Activated CD8-positive, alpha-beta memory T cell treated with anti-CD3 and anti-CD28 coated beads, Interleukin-2, amount 50 U/mL, for 24 hours (primary cell): ENCODE measurements around the gene DDX3Y.

Experiments used
- DNase-seq: peaks from one replicate; pipeline ENCODE4 v3.0.0-alpha.2; 2020; ENCODE audit errors: extremely low read depth

Gene DDX3Y

DNA sequence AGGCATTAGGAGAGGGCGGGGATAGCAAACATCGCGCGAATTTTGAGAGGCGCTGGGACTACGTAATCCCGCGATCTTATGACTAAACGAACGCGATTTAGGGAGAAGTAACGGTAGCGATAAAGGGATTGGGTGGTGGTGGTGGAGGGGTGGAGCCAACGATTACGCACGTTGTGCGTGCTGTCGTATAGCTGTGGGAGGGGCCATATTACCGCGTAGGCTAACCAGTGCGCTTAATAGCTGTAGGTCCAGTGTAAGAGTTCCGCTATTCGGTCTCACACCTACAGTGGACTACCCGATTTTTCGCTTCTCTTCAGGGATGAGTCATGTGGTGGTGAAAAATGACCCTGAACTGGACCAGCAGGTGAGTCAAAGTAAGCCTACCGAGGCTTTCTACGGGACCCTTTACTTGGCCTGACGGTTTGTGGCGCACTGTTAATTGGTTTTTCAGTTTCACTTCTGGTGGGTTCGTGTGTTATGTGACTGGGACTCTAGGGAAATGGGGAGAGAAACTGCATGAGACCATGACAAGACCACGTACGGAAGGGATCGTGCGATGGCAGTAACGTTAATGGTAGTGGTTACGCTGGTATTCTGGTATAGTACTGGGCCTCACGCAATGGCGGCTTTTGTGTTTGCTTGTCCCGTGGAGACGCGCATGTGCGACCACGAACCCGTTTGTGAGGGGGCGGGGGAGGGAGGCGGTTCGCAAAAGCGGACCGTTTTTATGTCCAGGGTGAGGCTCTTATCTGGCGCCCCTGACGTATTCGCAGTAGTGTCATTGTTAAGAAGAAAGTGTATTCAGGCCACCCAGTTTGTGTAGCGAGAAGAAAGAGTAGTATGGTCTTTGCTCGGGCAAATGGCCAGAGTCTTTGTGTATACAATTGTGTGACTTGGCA is at the start of gene DDX3Y:
Gene DDX3Y, plus strand, starts transcription at position 251 of the 899 bp plus-strand sequence. Its CDS starts 69 bp downstream, at position 320.
- peak; percentile 56 for DNase-seq

DNA sequence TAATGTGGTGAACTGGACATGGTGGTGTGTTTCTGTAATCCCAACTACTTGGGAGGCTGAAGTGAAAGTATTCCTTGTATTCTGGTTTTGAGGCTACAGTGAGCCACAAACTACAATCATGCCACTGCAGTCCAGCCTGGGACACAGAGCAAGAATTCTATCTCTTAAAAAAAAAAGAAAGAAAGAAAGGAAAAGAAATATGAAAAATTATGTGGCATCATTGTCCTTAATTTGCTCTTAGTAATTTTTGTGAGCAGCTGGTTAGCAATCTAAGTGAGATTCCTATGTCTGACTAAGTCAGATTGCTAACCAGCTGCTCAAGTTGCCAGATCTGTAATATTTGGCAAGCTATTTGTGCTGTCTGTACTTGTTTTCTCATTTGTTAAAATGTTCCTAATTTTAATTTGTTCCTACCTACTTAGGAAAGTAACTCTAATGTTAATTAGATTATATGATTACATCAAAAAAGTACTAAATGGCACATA is 48.8 kb upstream of the DDX3Y start:
- no peak for DNase-seq

DNA sequence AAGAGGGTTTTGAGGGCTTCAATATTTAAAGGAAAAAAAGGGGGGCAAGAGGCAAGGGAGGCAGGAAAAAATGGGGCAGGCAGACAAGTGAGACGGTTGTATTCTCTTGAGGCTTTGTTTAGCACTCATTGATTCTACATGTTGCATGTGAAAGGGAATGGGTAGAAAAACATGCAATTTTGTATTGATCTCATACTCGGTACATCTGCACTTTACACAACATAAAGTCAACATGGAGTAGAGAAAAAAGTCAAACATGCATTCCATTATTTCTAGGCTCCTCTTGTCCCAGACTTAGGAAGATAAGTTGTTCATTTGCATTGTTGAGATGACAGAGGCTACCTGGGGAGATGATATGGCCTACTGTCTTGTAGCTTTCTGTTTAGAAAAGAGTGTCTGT is 36.7 kb upstream of the DDX3Y start:
- no peak for DNase-seq

DNA sequence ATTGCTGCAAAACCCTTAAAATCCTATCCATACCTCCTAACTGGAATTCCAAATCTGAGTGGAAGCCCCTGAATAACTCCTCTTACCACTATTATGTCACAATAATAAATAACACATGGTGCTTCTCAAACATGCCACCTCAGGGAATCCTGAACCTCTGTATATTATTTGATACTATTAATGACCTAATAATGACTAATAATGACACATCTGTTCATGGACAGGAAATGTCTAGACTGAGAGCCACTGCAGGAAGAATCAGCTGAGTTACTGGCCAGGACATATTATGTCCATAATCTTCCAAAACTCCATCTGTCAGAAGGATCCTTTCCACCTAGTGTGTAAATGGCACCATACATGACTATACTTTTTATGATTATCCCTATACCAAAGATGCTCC is 7.7 kb upstream of the DDX3Y start:
- no peak for DNase-seq

DNA sequence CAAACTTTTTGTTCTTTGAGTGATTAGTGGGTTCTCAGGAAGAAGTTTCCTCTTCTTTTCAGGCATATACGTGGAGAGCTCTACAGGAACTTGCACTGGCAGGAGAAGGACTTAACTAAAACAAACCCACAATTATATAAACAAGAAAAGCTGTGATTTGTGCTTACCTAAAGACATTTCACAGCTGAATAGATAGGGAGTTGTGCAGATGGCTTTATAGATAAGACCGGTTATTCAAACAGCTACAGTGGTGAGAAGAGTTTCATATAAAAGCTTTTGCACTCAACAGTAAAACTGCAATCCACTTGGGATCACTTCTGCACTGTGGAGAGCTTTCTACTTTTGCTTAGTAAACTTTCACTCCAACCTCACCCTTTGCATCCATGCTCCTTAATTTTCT is 6.1 kb upstream of the DDX3Y start:
- DNase-seq = no peak

DNA sequence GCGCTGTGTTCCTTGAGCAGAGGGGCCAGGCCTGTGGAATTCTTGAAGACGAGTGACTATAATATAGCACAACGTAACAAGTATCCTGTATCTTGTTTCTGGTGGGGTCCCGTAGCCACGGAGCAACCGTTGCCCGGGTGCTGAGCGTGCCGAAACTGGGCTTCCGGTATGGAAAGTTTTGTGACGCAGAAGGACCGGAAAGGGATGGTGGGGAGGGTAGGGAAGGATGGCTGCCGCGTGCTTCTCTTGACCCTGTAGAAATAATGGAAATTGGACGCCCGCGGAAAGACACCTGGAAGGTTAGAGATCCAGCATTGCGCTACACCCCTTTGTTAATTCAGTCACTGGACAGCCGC is 827 bp downstream of the DDX3Y start:
- DNase-seq = peak; percentile 47

- DNase-seq = no peak
Measured at GRCh38 chrY:12905895-12906294, 1.2 kb downstream of the DDX3Y start.

DNA sequence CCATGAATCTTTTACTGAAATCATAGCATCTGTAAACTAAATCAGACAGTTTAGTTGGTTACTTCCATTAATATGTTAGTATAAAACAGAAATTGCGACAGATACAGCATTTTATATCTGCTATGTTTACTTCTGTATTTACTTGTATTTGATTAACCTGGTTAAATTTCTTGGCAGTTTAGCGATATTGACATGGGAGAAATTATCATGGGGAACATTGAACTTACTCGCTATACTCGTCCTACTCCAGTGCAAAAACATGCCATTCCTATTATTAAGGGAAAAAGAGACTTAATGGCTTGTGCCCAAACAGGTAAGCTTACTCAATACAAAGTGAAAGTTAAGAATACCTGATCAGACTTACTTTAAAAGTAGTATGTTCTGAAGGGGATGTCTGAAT is 8.9 kb downstream of the DDX3Y start:
- no peak for DNase-seq

- DNase-seq = no peak
Measured at GRCh38 chrY:12928043-12928442, 23.4 kb downstream of the DDX3Y start.

- DNase-seq = no peak
Measured at GRCh38 chrY:12941725-12942687, 37.3 kb downstream of the DDX3Y start.
